B cell (primary cell): ENCODE measurements around the gene LIPC. TPM values are rescaled to one million over a fixed set of nuclear protein-coding genes. Genes with fewer than 3 reads are reported as not detected.

Experiments used
- ATAC-seq: fragments of 200-7000 bp; cut with Tn5 transposase; one replicate; pipeline ENCODE4 v1.10.0; 2021; ENCODE audit warnings: low read depth, mild to moderate bottlenecking, moderate number of reproducible peaks, moderate library complexity
- CTCF ChIA-PET: fragments of 350-600 bp; sonication (Branson Sonifier 250); formaldehyde crosslinking; loops from one replicate; lab custom pipeline; 2021; ENCODE audit warnings: antibody characterized with exemption, inconsistent platforms; lab: Charles Lee
- POLR2A ChIA-PET: fragments of 350-600 bp; sonication (Branson Sonifier 250); formaldehyde crosslinking; loops from one replicate; lab custom pipeline; 2021; ENCODE audit warnings: antibody characterized with exemption; lab: Charles Lee
- DNase-seq: peaks from one replicate; pipeline ENCODE4 v3.0.0; 2013
- H2AFZ ChIP-seq: 2 replicates; pipeline ENCODE4 v1.6.1; 2012; ENCODE audit warnings: mild to moderate bottlenecking, low read depth, low read length; ENCODE audit not compliant: insufficient read depth, poor library complexity, severe bottlenecking
- H3K27ac ChIP-seq, 2 donors: 1 replicate in 1 of 2; 2 replicates in 1 of 2; pipeline ENCODE4 v1.5.1; 2012 to 2013; ENCODE audit warnings: low read length in 2 of 2, mild to moderate bottlenecking in 2 of 2, moderate library complexity in 1 of 2
- H3K27me3 ChIP-seq, 4 experiments: fragments of 200-600 bp in 1 of 4; sonication (generic) in 1 of 4; replicated peaks in 1 of 4; 1 replicate in 2 of 4; 2 replicates in 2 of 4; pipeline versions ENCODE4 v1.6.1 to v1.7.0; 2013 to 2016; ENCODE audit warnings: low read length in 3 of 4, mild to moderate bottlenecking in 2 of 4, mixed read lengths in 1 of 4, moderate library complexity in 1 of 4; ENCODE audit not compliant: insufficient read depth in 4 of 4, control insufficient read depth in 3 of 4; ENCODE audit errors: control extremely low read depth in 1 of 4
- H3K36me3 ChIP-seq, 2 experiments: replicated peaks in 1 of 2; 1 replicate in 1 of 2; 2 replicates in 1 of 2; pipeline versions ENCODE4 v1.6.1 to v1.7.1; 2013; ENCODE audit warnings: low read length in 1 of 2; ENCODE audit not compliant: insufficient read depth in 2 of 2, control insufficient read depth in 1 of 2; ENCODE audit errors: control extremely low read depth in 1 of 2, extremely low read depth in 1 of 2
- H3K4me1 ChIP-seq, 2 donors: fragments of 200-600 bp in 1 of 2; sonication (generic) in 1 of 2; 1 replicate in 1 of 2; 2 replicates in 1 of 2; pipeline versions ENCODE4 v1.5.1 to v1.6.1; 2013 to 2017; ENCODE audit warnings: low read length in 2 of 2; ENCODE audit not compliant: control insufficient read depth in 2 of 2, insufficient read depth in 2 of 2
- H3K4me2 ChIP-seq: replicated peaks from 2 replicates; pipeline ENCODE3; 2012; ENCODE audit warnings: mild to moderate bottlenecking, low read depth, low read length; ENCODE audit not compliant: poor library complexity, severe bottlenecking
- H3K4me3 ChIP-seq, 5 experiments: fragments of 200-600 bp in 1 of 5; sonication (generic) in 1 of 5; 1 replicate in 3 of 5; 2 replicates in 2 of 5; pipeline versions ENCODE4 v1.5.1 to v1.7.0; 2011 to 2016; ENCODE audit warnings: low read length in 4 of 5, mild to moderate bottlenecking in 4 of 5, low read depth in 2 of 5, control low read depth in 1 of 5, moderate library complexity in 1 of 5; ENCODE audit not compliant: insufficient read depth in 1 of 5; ENCODE audit errors: control extremely low read depth in 1 of 5, extremely low read depth in 1 of 5
- H3K79me2 ChIP-seq: fragments of 200-600 bp; sonication (generic); one replicate; pipeline ENCODE4 v1.6.0; 2016; ENCODE audit warnings: low read length; ENCODE audit not compliant: control insufficient read depth, insufficient read depth
- H3K9ac ChIP-seq: fragments of 200-600 bp; sonication (generic); 2 replicates; pipeline ENCODE4 v1.6.1; 2017; ENCODE audit warnings: mild to moderate bottlenecking, low read length, moderate library complexity
- H3K9me3 ChIP-seq, 3 donors: one replicate each; pipeline versions ENCODE4 v1.6.1 to v1.7.1; 2013; ENCODE audit warnings: low read length in 2 of 3; ENCODE audit not compliant: control insufficient read depth in 2 of 3, insufficient read depth in 1 of 3; ENCODE audit errors: control extremely low read depth in 1 of 3
- H4K20me1 ChIP-seq: 2 replicates; pipeline ENCODE4 v1.6.0; 2012; ENCODE audit warnings: mild to moderate bottlenecking, low read length; ENCODE audit not compliant: insufficient read depth, control insufficient read depth, poor library complexity, severe bottlenecking
- H3K27ac Mint-ChIP-seq: one replicate; pipeline ENCODE4 v1.8.0; 2021; ENCODE audit warnings: mixed read lengths
- H3K27me3 Mint-ChIP-seq: one replicate; pipeline ENCODE4 v1.8.0; 2021; ENCODE audit warnings: mixed read lengths
- H3K4me1 Mint-ChIP-seq: one replicate; pipeline ENCODE4 v1.8.0; 2021; ENCODE audit warnings: mixed read lengths
- H3K4me3 Mint-ChIP-seq: one replicate; pipeline ENCODE4 v1.8.0; 2021; ENCODE audit warnings: mixed read lengths
- H3K9me3 Mint-ChIP-seq: one replicate; pipeline ENCODE4 v1.8.0; 2022; ENCODE audit warnings: mixed read lengths; ENCODE audit not compliant: insufficient read depth
- CTCF ChIP-seq: fragments of 200-600 bp; IDR thresholded peaks from one replicate; pipeline ENCODE4 v1.8.0; 2022; ENCODE audit warnings: antibody characterized with exemption, mild to moderate bottlenecking
- EZH2 ChIP-seq: IDR thresholded peaks from 2 replicates; pipeline ENCODE4 v1.6.1; 2012; ENCODE audit warnings: borderline replicate concordance, low read depth, mild to moderate bottlenecking, moderate library complexity, low read length; ENCODE audit not compliant: insufficient read depth, poor library complexity, severe bottlenecking
- WGBS: methylation state at CpG from one replicate; pipeline ENCODE4 v1.1.5; 2013; ENCODE audit warnings: missing lambda C conversion rate; ENCODE audit not compliant: insufficient coverage; 5-methylcytosine and 5-hydroxymethylcytosine counted together
- intact Hi-C: fragments of 100-400 bp; cut with micrococcal nuclease; formaldehyde crosslinking; loops from one replicate; pipeline ENCODE4 v1.10.0; 2022
- polyA plus RNA-seq: library from polyadenylated mRNA; depleted of rRNA; stranded (reverse); fragments of >200 nt; gene quantifications from 2 replicates; pipeline ENCODE4 v1.2.3, GENCODE V29; 2012
- total RNA-seq, 2 donors: library from RNA; stranded (reverse); fragments of 120-200 nt in 1 of 2; gene quantifications; 1 replicate in 1 of 2; 2 replicates in 1 of 2; pipeline versions ENCODE4 v1.2.3 to v1.2.4, GENCODE V29; 2013 to 2022

LIPC gene
- total and polyA plus RNA-seq, 2 donors (not counting 1 experiment from before 2014, with no cell fraction given), result not detected

GRCh38 chr15:58469432-58470353 is 37.9 kb downstream of the LIPC start:
- Histone ChIP-seq H3K27me3 (peaks cover 0 to 5% (median 2%) of the 10 kb centered on the region in 4 experiments), H4K20me1 (no peaks in the 10 kb centered on the region), H3K9me3 (no peaks in the 10 kb centered on the region), H3K27ac (no peak overlapping the region), H3K4me1 (no peaks in the 10 kb centered on the region), H3K79me2 (no peaks in the 10 kb centered on the region), H3K4me3 (no peak overlapping the region), H2AFZ (no peak overlapping the region), H3K4me2 (no peak overlapping the region), H3K9ac (no peak overlapping the region), H3K36me3 (no peaks in the 10 kb centered on the region)
- no peak overlapping the region for H3K27ac Mint-ChIP-seq
- TF ChIP-seq EZH2 (no peak), CTCF (no peak)
- H3K27me3 Mint-ChIP-seq, result peaks cover 14% of the 10 kb centered on the region
- ChIA-PET POLR2A (no interaction called here), CTCF (no interaction called here)
- ATAC-seq, result no peak
- DNase-seq, result no peak
- peaks cover 4% of the 10 kb centered on the region for H3K4me1 Mint-ChIP-seq
- no peaks in the 10 kb centered on the region for H3K9me3 Mint-ChIP-seq
- intact Hi-C loops, result no loop called here
- 89% methylated on average over 8 of the region's 11 CpGs for WGBS
- H3K4me3 Mint-ChIP-seq, result no peak overlapping the region

- peaks cover 4% of the 10 kb centered on the region for H3K4me1 Mint-ChIP-seq
- no peak overlapping the region for H3K27ac Mint-ChIP-seq
- ATAC-seq (no peak), DNase-seq (no peak)
- H3K27me3 Mint-ChIP-seq, result peaks cover 16% of the 10 kb centered on the region
- Histone ChIP-seq H3K4me2 (no peak overlapping the region), H3K9ac (no peak overlapping the region), H3K27ac (no peak overlapping the region), H3K9me3 (no peaks in the 10 kb centered on the region), H3K27me3 (peaks cover 0 to 5% (median 2%) of the 10 kb centered on the region in 4 experiments), H3K36me3 (no peaks in the 10 kb centered on the region), H3K4me1 (peaks cover 0 to 3% of the 10 kb centered on the region in 2 donors), H3K79me2 (no peaks in the 10 kb centered on the region), H4K20me1 (no peaks in the 10 kb centered on the region), H3K4me3 (no peak overlapping the region), H2AFZ (no peak overlapping the region)
- POLR2A ChIA-PET, result no interaction called here
- H3K9me3 Mint-ChIP-seq, result no peaks in the 10 kb centered on the region
- WGBS, result no CpG with 5 or more reads among the region's 1 CpG
- TF ChIP-seq CTCF (no peak), EZH2 (no peak)
- CTCF ChIA-PET, result no interaction called here
- intact Hi-C loops, result no loop called here
- no peak overlapping the region for H3K4me3 Mint-ChIP-seq
These were observed 39.6 kb downstream of the LIPC start for GRCh38 chr15:58471348-58471747.
